ENCODE results near the gene ARHGEF25.
"Not testable (repeated sequence)": the region's sequence is repeated elsewhere in the genome, so short reads cannot be mapped to it uniquely, and the experiment has no call there.

ARHGEF25 gene

GRCh38 chr12:57609781-57610553 lies 1.3 kb upstream of the ARHGEF25 start:
- DNase-seq: no peak

GRCh38 chr12:57610554-57611107 lies 604 bp upstream of the ARHGEF25 start:
- no peak for DNase-seq

- no peak for DNase-seq
Measured at GRCh38 chr12:57611827-57612710, 834 bp downstream of the ARHGEF25 start.

GRCh38 chr12:57612711-57613426 lies 1.6 kb downstream of the ARHGEF25 start:
- no peak for DNase-seq

GRCh38 chr12:57613427-57614109 lies 2.3 kb downstream of the ARHGEF25 start:
- DNase-seq: no peak

GRCh38 chr12:57614178-57614947 lies 3.1 kb downstream of the ARHGEF25 start:
- DNase-seq: no peak

- DNase-seq: no peak
Measured at GRCh38 chr12:57614948-57615500, 3.8 kb downstream of the ARHGEF25 start.

- no peak for DNase-seq
Measured at GRCh38 chr12:57615637-57616036, 4.4 kb downstream of the ARHGEF25 start.

GRCh38 chr12:57616383-57617101 lies 5.3 kb downstream of the ARHGEF25 start:
- DNase-seq: no peak

GRCh38 chr12:57617942-57618341 lies 6.7 kb downstream of the ARHGEF25 start:
- DNase-seq: no peak

- DNase-seq: not testable (repeated sequence)
Measured at GRCh38 chr12:57618431-57618830, 7.2 kb downstream of the ARHGEF25 start.

- DNase-seq: no peak
Measured at GRCh38 chr12:57618966-57619433, 7.8 kb downstream of the ARHGEF25 start.

GRCh38 chr12:57619434-57620244 lies 8.4 kb downstream of the ARHGEF25 start:
- DNase-seq: no peak

- no peak for DNase-seq
Measured at GRCh38 chr12:57620245-57620935, 9.2 kb downstream of the ARHGEF25 start.

- peak; percentile 45 for DNase-seq
Measured at GRCh38 chr12:57620936-57621496, 9.8 kb downstream of the ARHGEF25 start.

- DNase-seq: peak; percentile 35
Measured at GRCh38 chr12:57621497-57622292, 10.5 kb downstream of the ARHGEF25 start.

All from inflammatory macrophage treated with lipopolysaccharide for 4 hours (primary cell).